H9 (cell line): ENCODE data around the gene OR5K1. TPM values are rescaled to one million over a fixed set of nuclear protein-coding genes. Genes with fewer than 3 reads are reported as not detected.

Source experiments
- DNase-seq: peaks from one replicate; pipeline ENCODE4 v3.0.0-alpha.2; 2017
- H2AFZ ChIP-seq: one replicate; pipeline ENCODE4 v1.6.1; 2013; ENCODE audit warnings: mild to moderate bottlenecking, low read length, control low read depth, moderate library complexity
- H2AK5ac ChIP-seq: 2 replicates; pipeline ENCODE4 v1.6.1; 2013; ENCODE audit warnings: low read length, control low read depth, mixed read lengths; ENCODE audit not compliant: insufficient read length
- H2BK120ac ChIP-seq: one replicate; pipeline ENCODE4 v1.6.1; 2013; ENCODE audit warnings: low read depth, mild to moderate bottlenecking, low read length, control low read depth, inconsistent platforms; ENCODE audit not compliant: poor library complexity, severe bottlenecking
- H2BK12ac ChIP-seq: 2 replicates; pipeline ENCODE4 v1.6.1; 2013; ENCODE audit warnings: low read length, control low read depth, mixed read lengths, low read depth; ENCODE audit not compliant: insufficient read length
- H2BK15ac ChIP-seq: 2 replicates; pipeline ENCODE4 v1.6.1; 2013; ENCODE audit warnings: low read depth, low read length, control low read depth
- H2BK20ac ChIP-seq: one replicate; pipeline ENCODE4 v1.6.1; 2013; ENCODE audit warnings: low read depth, mild to moderate bottlenecking, low read length, control low read depth, inconsistent platforms; ENCODE audit not compliant: poor library complexity, severe bottlenecking
- H2BK5ac ChIP-seq: 2 replicates; pipeline ENCODE4 v1.6.1; 2013; ENCODE audit warnings: low read length, control low read depth, mixed read lengths; ENCODE audit not compliant: insufficient read length
- H3K14ac ChIP-seq: 2 replicates; pipeline ENCODE4 v1.6.1; 2013; ENCODE audit warnings: low read length, control low read depth; ENCODE audit not compliant: insufficient read depth
- H3K18ac ChIP-seq: 2 replicates; pipeline ENCODE4 v1.6.1; 2013; ENCODE audit warnings: low read depth, mild to moderate bottlenecking, mixed read lengths, low read length, control low read depth; ENCODE audit not compliant: insufficient read length
- H3K23ac ChIP-seq: 2 replicates; pipeline ENCODE4 v1.6.1; 2013; ENCODE audit warnings: low read length, control low read depth, mixed read lengths, low read depth; ENCODE audit not compliant: insufficient read length
- H3K23me2 ChIP-seq: 2 replicates; pipeline ENCODE4 v1.6.1; 2013; ENCODE audit warnings: low read depth, mild to moderate bottlenecking, mixed read lengths, low read length, control low read depth; ENCODE audit not compliant: insufficient read length, poor library complexity, severe bottlenecking
- H3K27ac ChIP-seq: 2 replicates; pipeline ENCODE4 v1.5.1; 2013; ENCODE audit warnings: low read length, control low read depth, mixed read lengths, low read depth; ENCODE audit not compliant: insufficient read length
- H3K27me3 ChIP-seq: 2 replicates; pipeline ENCODE4 v1.6.1; 2013; ENCODE audit warnings: low read length, control low read depth, inconsistent platforms; ENCODE audit not compliant: insufficient read depth
- H3K4ac ChIP-seq: 2 replicates; pipeline ENCODE4 v1.6.1; 2013; ENCODE audit warnings: low read depth, mild to moderate bottlenecking, control low read depth, inconsistent platforms, low read length, moderate library complexity
- H3K4me1 ChIP-seq: 2 replicates; pipeline ENCODE4 v1.6.1; 2013; ENCODE audit warnings: low read length, control low read depth, inconsistent platforms; ENCODE audit not compliant: insufficient read depth
- H3K4me2 ChIP-seq: 2 replicates; pipeline ENCODE4 v1.6.1; 2013; ENCODE audit warnings: low read length, control low read depth, mixed read lengths; ENCODE audit not compliant: insufficient read length, insufficient read depth
- H3K56ac ChIP-seq: 2 replicates; pipeline ENCODE4 v1.6.1; 2013; ENCODE audit warnings: low read depth, mild to moderate bottlenecking, mixed read lengths, low read length, control low read depth; ENCODE audit not compliant: insufficient read length
- H3K79me1 ChIP-seq: 2 replicates; pipeline ENCODE4 v1.6.1; 2013; ENCODE audit warnings: low read depth, mild to moderate bottlenecking, moderate library complexity, low read length, control low read depth, inconsistent platforms; ENCODE audit not compliant: insufficient read depth, poor library complexity, severe bottlenecking
- H3K79me2 ChIP-seq: 2 replicates; pipeline ENCODE4 v1.6.1; 2013; ENCODE audit warnings: low read length, control low read depth, inconsistent platforms; ENCODE audit not compliant: insufficient read depth
- H3K9ac ChIP-seq: 2 replicates; pipeline ENCODE4 v1.6.1; 2013; ENCODE audit warnings: low read length, control low read depth, mixed read lengths; ENCODE audit not compliant: insufficient read length; ENCODE audit errors: extremely low read depth
- H3K9me3 ChIP-seq: one replicate; pipeline ENCODE4 v1.6.1; 2013; ENCODE audit warnings: low read depth, low read length, inconsistent platforms; ENCODE audit not compliant: control insufficient read depth
- H3T11ph ChIP-seq: one replicate; pipeline ENCODE4 v1.6.1; 2013; ENCODE audit warnings: mild to moderate bottlenecking, low read length, control low read depth, inconsistent platforms
- H4K20me1 ChIP-seq: one replicate; pipeline ENCODE4 v1.6.1; 2013; ENCODE audit not compliant: control insufficient read depth, insufficient read length, insufficient read depth
- H4K5ac ChIP-seq: 2 replicates; pipeline ENCODE4 v1.6.1; 2013; ENCODE audit warnings: low read depth, mild to moderate bottlenecking, mixed read lengths, low read length, control low read depth; ENCODE audit not compliant: insufficient read length
- H4K8ac ChIP-seq: replicated peaks from 2 replicates; pipeline ENCODE4 v1.6.1; 2013; ENCODE audit warnings: low read length, control low read depth, mixed read lengths, low read depth; ENCODE audit not compliant: insufficient read length
- H4K91ac ChIP-seq: 2 replicates; pipeline ENCODE4 v1.6.1; 2013; ENCODE audit warnings: low read depth, mild to moderate bottlenecking, moderate library complexity, mixed read lengths, low read length, control low read depth; ENCODE audit not compliant: insufficient read length
- H3K27ac Mint-ChIP-seq, 3 experiments: 2 replicates in 2 of 3; 3 replicates in 1 of 3; pipeline ENCODE4 v1.8.0; 2020 to 2021; ENCODE audit warnings: mixed read lengths in 3 of 3, mild to moderate bottlenecking in 1 of 3, moderate library complexity in 1 of 3
- H3K27me3 Mint-ChIP-seq: 2 replicates; pipeline ENCODE4 v1.8.0; 2021; ENCODE audit warnings: low read depth, mild to moderate bottlenecking, moderate library complexity, mixed read lengths
- H3K36me3 Mint-ChIP-seq, 3 experiments: 2 replicates in 2 of 3; 3 replicates in 1 of 3; pipeline ENCODE4 v1.8.0; 2020 to 2021; ENCODE audit warnings: low read depth in 3 of 3, mixed read lengths in 3 of 3; ENCODE audit not compliant: insufficient read depth in 1 of 3
- H3K4me1 Mint-ChIP-seq, 2 experiments: 2 replicates each; pipeline ENCODE4 v1.8.0; 2020; ENCODE audit warnings: mixed read lengths in 2 of 2
- H3K4me3 Mint-ChIP-seq, 2 experiments: 2 replicates in 1 of 2; 3 replicates in 1 of 2; pipeline ENCODE4 v1.8.0; 2020 to 2021; ENCODE audit warnings: mild to moderate bottlenecking in 2 of 2, mixed read lengths in 2 of 2, moderate library complexity in 1 of 2
- H3K9me3 Mint-ChIP-seq, 2 experiments: 2 replicates in 1 of 2; 3 replicates in 1 of 2; pipeline ENCODE4 v1.8.0; 2020; ENCODE audit warnings: mild to moderate bottlenecking in 2 of 2, mixed read lengths in 2 of 2, moderate library complexity in 1 of 2
- CTCF ChIP-seq: fragments of 200-600 bp; sonication (generic); conservative IDR thresholded peaks from 3 replicates; pipeline ENCODE4 v1.8.0; 2021; ENCODE audit warnings: antibody characterized with exemption, mild to moderate bottlenecking
- total RNA-seq: library from RNA; stranded (reverse); gene quantifications from 2 replicates; pipeline ENCODE4 v1.2.1, GENCODE V29; 2021

Gene OR5K1
- total RNA-seq, 1 experiment from 2014 or later = not detected

DNA sequence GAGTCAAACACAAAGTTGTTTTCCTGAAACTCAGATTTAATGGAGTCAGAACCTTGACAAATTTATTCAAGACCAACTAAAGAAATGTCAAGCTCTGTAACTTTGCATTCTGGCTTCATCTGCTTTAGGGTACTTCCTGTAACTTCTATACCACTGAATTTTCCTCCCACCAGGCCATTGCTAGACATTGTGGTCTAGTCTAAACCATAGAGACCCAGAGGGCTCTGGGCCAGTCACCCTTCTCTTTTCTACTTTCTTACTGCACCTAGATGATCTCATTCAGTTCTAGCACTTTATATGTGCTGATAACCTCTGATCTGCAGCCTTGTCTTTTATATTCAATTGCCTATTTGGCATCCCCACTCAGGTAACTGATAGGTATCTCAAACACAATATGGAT lies 2.8 kb upstream of the OR5K1 start:
- Histone ChIP-seq H2AFZ (no peak overlapping the region), H3T11ph (no peak overlapping the region), H3K56ac (no peak overlapping the region), H2BK12ac (no peak overlapping the region), H4K5ac (no peak overlapping the region), H3K27me3 (no peaks in the 10 kb centered on the region), H3K4ac (no peak overlapping the region), H2AK5ac (no peak overlapping the region), H3K4me1 (no peaks in the 10 kb centered on the region), H4K20me1 (no peaks in the 10 kb centered on the region), H3K27ac (no peak overlapping the region), H4K91ac (no peak overlapping the region), H3K23ac (no peak overlapping the region), H2BK5ac (no peak overlapping the region), H2BK20ac (no peak overlapping the region), H3K23me2 (no peaks in the 10 kb centered on the region), H3K79me2 (no peaks in the 10 kb centered on the region), H3K9me3 (no peaks in the 10 kb centered on the region), H3K79me1 (no peaks in the 10 kb centered on the region), H2BK15ac (no peak overlapping the region), H3K14ac (no peak overlapping the region), H3K18ac (no peak overlapping the region), H3K4me2 (no peak overlapping the region), H3K9ac (no peak overlapping the region), H2BK120ac (no peak overlapping the region), H4K8ac (no peak overlapping the region)
- Mint-ChIP-seq H3K36me3 (no peaks in the 10 kb centered on the region), H3K4me3 (no peak overlapping the region), H3K9me3 (no peaks in the 10 kb centered on the region; a peak in 2 of 5 replicates), H3K27ac (no peak overlapping the region), H3K27me3 (no peaks in the 10 kb centered on the region), H3K4me1 (no peaks in the 10 kb centered on the region)
- DNase-seq = no peak
- no peak for TF ChIP-seq CTCF
